HG03457 (cell line): ENCODE results near the gene HNRNPDL.
A peak's percentile ranks its signal among the peaks of the same experiment; 100 is the strongest.
"Not testable (repeated sequence)": the region's sequence is repeated elsewhere in the genome, so short reads cannot be mapped to it uniquely, and the experiment has no call there.

Experiments
- ATAC-seq: cut with Tn5 transposase; IDR thresholded peaks from one replicate; pipeline ENCODE4 v1.9.1; 2021; ENCODE audit warnings: moderate number of reproducible peaks; ENCODE audit not compliant: unreplicated experiment

Gene HNRNPDL

DNA sequence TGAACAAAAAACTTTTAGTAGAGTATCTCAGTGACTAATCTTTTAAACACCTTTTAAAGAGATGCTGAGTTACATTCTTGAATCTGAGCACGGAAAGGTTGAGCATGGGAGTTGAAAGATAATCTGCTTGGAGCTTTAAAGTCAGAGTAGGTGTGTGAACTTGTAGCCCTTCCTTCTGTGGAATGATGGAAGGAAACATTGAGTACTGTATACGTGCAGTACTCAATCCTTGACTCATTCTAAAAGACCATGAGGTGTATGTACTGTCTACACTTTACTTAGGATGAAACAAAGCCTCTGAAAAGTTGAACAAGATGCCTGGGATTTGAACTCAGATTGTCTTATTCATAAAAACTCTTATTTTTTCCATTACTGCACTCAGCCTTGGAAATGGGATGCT, 3.5 kb upstream of the HNRNPDL start:
- ATAC-seq = no peak

DNA sequence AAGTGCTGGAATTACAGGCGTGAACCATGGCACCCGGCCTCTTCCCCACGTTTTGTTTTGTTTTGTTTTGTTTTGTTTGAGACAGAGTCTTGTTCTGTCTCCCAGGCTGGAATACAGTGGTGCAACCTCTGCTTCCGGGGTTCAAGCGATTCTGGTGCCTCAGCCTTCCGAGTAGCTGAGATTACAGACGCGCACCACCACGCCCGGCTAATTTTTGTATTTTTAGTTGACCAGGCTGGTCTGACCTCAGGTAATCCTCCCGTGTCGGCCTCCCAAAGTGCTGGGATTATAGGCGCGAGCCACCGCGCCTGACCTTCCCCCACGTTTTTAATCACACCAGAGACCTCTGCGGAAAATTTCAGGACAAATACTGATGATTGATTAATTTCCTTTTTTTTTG, 2.3 kb upstream of the HNRNPDL start:
- ATAC-seq = no peak

GRCh38 chr4:82431831-82432230, 1.6 kb upstream of the HNRNPDL start:
- no peak for ATAC-seq

DNA sequence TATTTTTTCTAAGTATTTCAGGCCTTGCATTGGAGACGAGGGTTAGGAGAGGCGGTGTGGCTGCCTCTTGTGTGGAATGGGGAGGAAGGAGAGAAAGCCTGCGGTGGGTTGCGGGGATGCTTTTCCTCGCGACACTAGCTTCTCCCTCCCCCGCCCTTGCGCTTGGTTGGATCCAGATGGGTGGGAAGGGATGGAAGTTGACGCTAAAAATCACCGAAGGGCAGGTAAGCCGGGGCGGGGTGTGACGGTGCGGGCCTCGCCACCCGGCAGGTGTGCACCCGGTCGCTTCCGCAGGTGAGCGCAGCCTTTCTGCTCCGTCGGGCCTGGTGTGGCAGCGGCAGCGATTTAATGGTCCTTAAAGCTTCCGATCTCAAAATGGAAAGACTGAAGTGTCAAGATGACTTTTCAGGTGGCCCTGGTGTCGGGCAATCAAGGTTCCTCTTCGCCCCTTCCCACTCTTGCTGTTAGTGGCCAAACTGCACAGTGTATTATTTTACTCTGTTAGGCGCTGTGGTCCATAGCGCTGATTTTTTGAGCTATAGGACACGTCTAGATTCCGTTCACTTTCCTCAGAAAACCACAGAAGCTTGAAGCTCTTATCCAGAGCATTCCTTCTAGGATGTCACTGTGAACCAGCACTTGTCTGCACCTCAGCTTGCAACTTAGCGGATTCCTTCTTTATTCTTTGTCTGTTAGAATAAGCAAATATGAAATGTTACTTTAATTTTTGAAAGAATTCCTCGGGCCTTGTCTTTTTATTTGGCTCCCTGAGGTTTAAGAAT, 893 bp upstream of the HNRNPDL start:
- ATAC-seq = no peak

DNA sequence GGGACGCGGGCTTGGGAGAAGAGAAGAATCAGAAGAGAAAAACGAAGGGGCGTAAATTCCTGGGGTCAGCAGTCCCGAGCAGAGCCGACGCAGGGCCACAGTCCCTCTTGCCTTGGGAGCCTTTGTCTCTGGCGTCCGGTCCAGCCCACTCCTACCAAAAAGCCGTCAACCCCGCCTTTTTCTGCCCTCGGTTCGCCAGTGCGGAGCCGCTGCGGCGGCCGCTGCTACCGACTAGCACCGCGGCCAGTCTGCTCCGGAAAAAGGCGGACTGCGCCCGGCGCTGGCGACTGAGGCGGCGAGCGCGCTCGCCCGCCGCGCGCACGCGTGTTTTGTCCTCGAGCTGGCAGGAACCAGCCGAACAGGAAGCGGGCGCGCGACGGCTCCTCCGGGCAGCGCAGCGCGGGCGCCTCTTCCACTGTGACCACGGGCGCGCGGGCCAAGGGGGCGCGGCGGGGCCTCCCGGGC, 502 bp downstream of the HNRNPDL start:
- ATAC-seq = peak; percentile 9

- ATAC-seq = peak; percentile 50
Observed at GRCh38 chr4:82428969-82429727, 1.1 kb downstream of the HNRNPDL start.

GRCh38 chr4:82428526-82428968, 1.7 kb downstream of the HNRNPDL start:
- ATAC-seq = no peak

GRCh38 chr4:82425478-82425877, 4.8 kb downstream of the HNRNPDL start:
- ATAC-seq = no peak

- no peak for ATAC-seq
Observed at GRCh38 chr4:82423245-82424054, 6.8 kb downstream of the HNRNPDL start.

DNA sequence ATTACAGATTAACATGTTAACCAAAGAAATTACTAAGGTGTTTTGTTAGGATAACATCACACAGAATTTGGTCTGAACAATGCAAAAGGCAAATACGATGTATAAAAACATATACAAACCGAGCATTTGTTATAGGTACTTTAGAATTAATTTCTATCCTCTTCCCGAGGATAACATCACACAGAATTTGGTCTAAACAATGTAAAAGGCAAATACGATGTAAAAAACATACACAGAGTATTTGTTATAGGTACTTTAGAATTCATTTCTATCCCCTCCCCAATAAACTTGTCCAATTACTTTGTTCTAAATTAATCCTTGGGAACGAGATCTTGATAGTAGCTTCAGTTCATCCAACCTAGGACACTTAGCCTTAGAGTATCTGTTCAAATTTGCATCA, 7.6 kb downstream of the HNRNPDL start:
- ATAC-seq = no peak

GRCh38 chr4:82421796-82422560, 8.3 kb downstream of the HNRNPDL start:
- no peak for ATAC-seq

- no peak for ATAC-seq
Observed at GRCh38 chr4:82419451-82419850, 10.8 kb downstream of the HNRNPDL start.

GRCh38 chr4:82415922-82416365, 14.3 kb downstream of the HNRNPDL start:
- ATAC-seq = no peak

DNA sequence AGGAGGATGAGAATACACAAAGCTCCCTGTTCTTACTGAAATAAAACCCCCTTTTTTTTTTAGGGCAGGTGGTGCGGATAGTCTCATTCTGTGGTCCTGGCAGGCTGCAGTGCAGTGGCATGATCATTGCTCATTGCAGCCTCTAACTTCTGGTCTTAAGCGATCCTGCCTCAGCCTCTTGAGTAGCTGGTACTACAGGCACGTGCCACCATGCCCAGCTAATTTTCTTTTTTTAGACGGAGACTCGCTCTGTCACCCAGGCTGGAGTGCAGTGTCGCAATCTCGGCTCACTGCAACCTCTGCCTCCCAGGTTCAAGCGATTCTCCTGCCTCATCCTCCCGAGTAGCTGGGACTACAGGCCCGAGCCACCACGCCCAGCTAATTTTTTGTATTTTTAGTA, 15.2 kb downstream of the HNRNPDL start:
- not testable (repeated sequence) for ATAC-seq

GRCh38 chr4:82403725-82404124, 26.5 kb downstream of the HNRNPDL start:
- no peak for ATAC-seq

DNA sequence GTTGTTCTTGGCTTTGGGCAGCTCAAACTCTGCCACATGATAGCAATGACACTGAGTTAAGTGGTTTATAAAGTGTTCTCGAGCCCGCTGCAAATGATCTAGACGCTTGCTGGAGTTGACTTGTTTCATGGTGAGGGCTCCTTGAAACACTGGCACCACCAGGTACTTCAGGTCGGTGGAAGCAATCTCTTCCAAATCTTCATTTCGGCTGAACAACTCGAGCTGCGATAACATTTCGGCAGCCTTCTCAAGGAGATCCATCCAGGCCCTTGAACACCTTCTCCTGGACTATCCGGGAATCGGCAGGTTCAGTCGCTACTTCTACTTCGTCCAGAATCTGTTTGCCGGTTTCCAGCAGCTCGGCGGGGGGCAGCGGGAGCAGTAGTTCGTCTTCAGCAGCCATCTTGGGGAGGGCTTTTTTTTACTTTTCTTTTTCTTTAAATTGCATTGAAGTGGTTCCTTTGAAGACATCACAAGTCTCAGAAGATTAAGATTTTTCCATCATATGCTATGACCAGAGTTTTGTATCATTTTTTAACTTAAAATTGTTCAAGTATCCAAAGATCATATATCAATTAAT, 28.0 kb downstream of the HNRNPDL start:
- no peak for ATAC-seq

GRCh38 chr4:82401600-82401999, 28.7 kb downstream of the HNRNPDL start:
- ATAC-seq = no peak

DNA sequence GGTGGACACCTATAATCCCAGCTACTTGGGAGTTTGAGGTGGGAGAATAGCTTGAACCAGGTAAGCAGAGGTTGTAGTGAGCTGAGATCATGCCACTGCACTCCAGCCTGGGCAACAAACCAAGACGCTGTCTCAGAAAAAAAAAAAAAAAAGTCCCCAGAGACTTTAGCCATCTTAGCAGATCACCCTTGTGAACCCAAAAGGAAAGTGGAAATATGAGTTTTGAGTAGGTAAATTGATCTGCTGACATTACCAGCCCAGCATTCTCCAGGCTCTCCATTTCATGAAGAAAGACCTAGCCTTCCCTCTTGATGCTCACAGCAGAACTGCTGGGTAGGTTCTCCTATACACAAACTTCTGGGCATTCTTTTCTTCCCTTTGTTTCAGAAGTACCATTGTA, 32.0 kb downstream of the HNRNPDL start:
- ATAC-seq = no peak

DNA sequence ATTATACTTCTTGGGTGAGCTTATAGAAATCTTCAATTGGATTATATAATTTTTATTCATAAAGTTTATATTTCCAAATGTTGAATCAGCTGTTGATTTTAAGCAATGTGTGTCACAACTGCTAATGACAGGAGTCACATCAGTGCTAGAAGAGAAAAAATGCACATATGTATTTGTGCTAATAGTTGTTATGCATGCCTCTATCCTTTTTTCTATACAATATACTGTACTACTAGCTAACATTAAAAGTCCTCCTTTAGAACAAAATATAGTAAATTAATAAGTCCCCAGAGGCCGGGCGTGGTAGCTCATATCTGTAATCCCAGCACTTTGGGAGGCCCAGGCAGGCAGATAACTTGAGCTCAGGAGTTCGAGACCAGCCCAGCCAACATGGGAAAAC, 32.7 kb downstream of the HNRNPDL start:
- ATAC-seq = no peak

GRCh38 chr4:82394896-82395295, 35.4 kb downstream of the HNRNPDL start:
- no peak for ATAC-seq
